BLaER1 treated with 17β-estradiol and CSF1 and Interleukin-3, amounts not matched to agents 10 nM and 100 nM (cell line): Measurements from ENCODE around the gene RNASEH2A.
A peak's percentile ranks its signal among the peaks of the same experiment; 100 is the strongest.

Source experiments
- H3K27ac ChIP-seq, 11 experiments: shearing (Covaris generic); formaldehyde crosslinking; 2 replicates each; pipeline ENCODE4 v1.8.1; 2022
- H3K27me3 ChIP-seq, 11 experiments: shearing (Covaris generic); formaldehyde crosslinking; 2 replicates each; pipeline ENCODE4 v1.8.1; 2022
- H3K36me3 ChIP-seq, 11 experiments: shearing (Covaris generic); formaldehyde crosslinking; 2 replicates each; pipeline ENCODE4 v1.8.1; 2022
- H3K4me1 ChIP-seq, 10 experiments: shearing (Covaris generic); formaldehyde crosslinking; 2 replicates each; pipeline ENCODE4 v1.8.1; 2022
- H3K4me2 ChIP-seq, 11 experiments: shearing (Covaris generic); formaldehyde crosslinking; 2 replicates each; pipeline ENCODE4 v1.8.1; 2022
- H3K4me3 ChIP-seq, 10 experiments: shearing (Covaris generic); formaldehyde crosslinking; 2 replicates each; pipeline ENCODE4 v1.8.1; 2022
- H3K9ac ChIP-seq, 11 experiments: shearing (Covaris generic); formaldehyde crosslinking; 2 replicates each; pipeline ENCODE4 v1.8.1; 2022
- H3K9me3 ChIP-seq, 11 experiments: shearing (Covaris generic); formaldehyde crosslinking; replicated peaks in 1 of 11; 2 replicates each; pipeline ENCODE4 v1.8.1; 2022
- H4K20me1 ChIP-seq, 11 experiments: shearing (Covaris generic); formaldehyde crosslinking; 2 replicates each; pipeline ENCODE4 v1.8.1; 2022
- Cebpa-rat ChIP-seq, 11 experiments: shearing (Covaris generic); IDR thresholded peaks; 2 replicates each; pipeline ENCODE4 v1.8.1; 2022

RNASEH2A gene

DNA sequence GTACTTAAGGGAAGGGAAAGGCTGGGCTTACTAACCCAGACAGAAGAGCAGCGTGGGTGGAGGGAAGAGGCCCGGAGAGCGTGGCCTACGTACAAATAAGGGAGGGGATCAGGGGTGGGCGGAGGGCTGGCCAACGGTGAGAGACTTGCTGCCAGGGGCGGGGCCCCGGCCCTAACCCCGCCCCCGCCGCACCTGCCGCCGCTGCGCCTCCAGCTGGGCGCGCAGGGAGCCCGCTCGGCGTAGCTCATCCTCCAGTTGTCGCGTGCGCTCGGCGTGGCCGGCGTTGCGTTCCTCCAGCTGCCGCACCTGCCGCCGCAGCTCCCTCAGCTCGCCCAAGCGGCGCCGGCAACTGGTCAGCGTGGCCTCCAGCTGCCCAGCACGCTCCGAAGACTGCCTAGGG lies 36.7 kb upstream of the RNASEH2A start:
- Histone ChIP-seq H3K4me1 (peaks cover 24 to 54% (median 42%) of the 10 kb centered on the region in 10 experiments), H3K9ac (peak overlapping the region in 7 of 11 experiments; percentile 17 to 64 (median 48); a peak in 6 of 22 replicates), H3K9me3 (no peaks in the 10 kb centered on the region), H3K36me3 (peaks cover 0 to 2% (median 0%) of the 10 kb centered on the region in 11 experiments; a peak in 3 of 22 replicates), H3K4me3 (peak overlapping the region in 5 of 10 experiments; percentile 17 to 52 (median 28); a peak in 5 of 20 replicates), H4K20me1 (peaks cover 0 to 32% (median 0%) of the 10 kb centered on the region in 11 experiments; a peak in 7 of 22 replicates), H3K27ac (peak overlapping the region in 1 of 11 experiments; percentile 28; a peak in 1 of 22 replicates), H3K4me2 (peak overlapping the region; percentile 73 to 92 (median 88)), H3K27me3 (no peaks in the 10 kb centered on the region)
- no peak for TF ChIP-seq Cebpa-rat (IDR thresholded peaks at IDR 0.05)

DNA sequence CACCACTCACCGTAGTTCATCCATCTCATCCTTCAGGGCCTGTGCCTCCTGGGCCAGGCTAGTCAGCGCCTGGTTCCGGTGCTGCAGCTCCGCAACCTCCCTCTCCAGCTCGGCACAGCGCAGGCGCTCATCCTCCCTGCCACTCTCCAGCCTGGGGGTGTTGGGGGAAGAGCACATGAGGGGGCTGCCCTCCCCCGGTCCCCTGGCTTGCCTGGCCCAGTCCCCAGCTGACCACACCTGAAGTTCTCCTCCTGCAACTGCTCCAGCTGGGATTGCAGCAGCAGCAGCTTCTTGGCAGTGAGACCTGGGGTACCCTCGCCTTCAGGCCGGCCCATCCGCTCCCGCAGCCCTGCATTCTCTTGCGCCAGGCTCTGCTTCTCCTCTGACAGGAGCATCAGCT lies 35.5 kb upstream of the RNASEH2A start:
- Histone ChIP-seq H3K4me3 (no peak overlapping the region), H3K27me3 (no peaks in the 10 kb centered on the region), H3K4me2 (no peak overlapping the region), H3K36me3 (no peaks in the 10 kb centered on the region; a peak in 1 of 22 replicates), H3K27ac (no peak overlapping the region), H3K9me3 (no peaks in the 10 kb centered on the region), H3K4me1 (peaks cover 28 to 57% (median 47%) of the 10 kb centered on the region in 10 experiments), H3K9ac (no peak overlapping the region), H4K20me1 (peaks cover 0 to 32% (median 0%) of the 10 kb centered on the region in 11 experiments; a peak in 7 of 22 replicates)
- no peak for TF ChIP-seq Cebpa-rat (IDR thresholded peaks at IDR 0.05)

DNA sequence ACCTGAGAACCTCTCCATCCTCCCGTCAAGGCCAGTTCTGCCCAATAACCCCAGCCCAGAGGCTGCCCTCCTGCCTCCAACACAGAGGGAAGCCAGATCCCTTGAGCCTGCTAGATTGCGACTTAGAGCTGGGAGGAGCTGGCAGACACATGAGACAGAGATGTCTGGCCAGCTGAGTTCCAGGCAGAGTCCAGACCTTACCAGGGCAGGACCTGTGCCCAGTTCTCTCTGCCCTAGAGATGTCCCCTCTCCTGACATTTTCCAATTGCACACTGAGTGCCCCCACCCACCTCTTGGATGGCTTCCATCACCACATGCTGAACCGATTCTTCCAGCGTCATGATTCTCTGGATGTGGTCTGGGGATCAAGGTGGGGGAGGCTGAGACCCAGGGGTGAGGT lies 34.1 kb upstream of the RNASEH2A start:
- Histone ChIP-seq H3K4me2 (peak overlapping the region in 3 of 11 experiments; percentile 10 to 26 (median 13); a peak in 2 of 22 replicates), H3K9ac (peak overlapping the region in 1 of 11 experiments; percentile 42; a peak in 2 of 22 replicates)
- TF ChIP-seq Cebpa-rat (IDR thresholded peaks at IDR 0.05): no peak

DNA sequence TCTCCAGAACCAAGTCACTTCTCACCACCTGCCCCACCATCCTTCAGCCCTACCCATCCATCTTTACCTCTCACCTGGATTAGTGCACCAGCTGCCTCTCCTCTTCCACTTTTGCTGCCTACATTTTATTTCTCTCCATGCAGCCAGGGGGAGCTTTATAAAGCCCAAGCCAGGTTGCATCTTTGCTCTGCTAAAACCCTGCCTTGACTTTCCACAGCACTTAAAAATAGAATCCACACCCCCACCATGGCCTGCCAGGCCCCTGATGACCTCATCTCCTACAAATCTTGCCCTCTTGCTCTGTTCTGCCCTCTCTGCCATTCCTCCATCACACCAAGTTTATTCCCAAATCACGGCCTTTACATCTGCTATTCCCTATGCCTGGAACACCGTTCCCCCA lies 32.8 kb upstream of the RNASEH2A start:
- H3K27ac ChIP-seq: no peak overlapping the region
- no peaks in the 10 kb centered on the region for H3K9me3 ChIP-seq
- no peaks in the 10 kb centered on the region for H3K36me3 ChIP-seq
- H3K4me2 ChIP-seq: peak overlapping the region in 7 of 11 experiments; percentile 4 to 94 (median 38); a peak in 8 of 22 replicates
- TF ChIP-seq Cebpa-rat (IDR thresholded peaks at IDR 0.05): no peak
- peaks cover 40 to 71% (median 58%) of the 10 kb centered on the region in 10 experiments for H3K4me1 ChIP-seq
- peak overlapping the region in 2 of 11 experiments; percentile 6 to 18; a peak in 1 of 22 replicates for H3K9ac ChIP-seq
- H4K20me1 ChIP-seq: peaks cover 0 to 26% (median 0%) of the 10 kb centered on the region in 11 experiments; a peak in 6 of 22 replicates
- H3K27me3 ChIP-seq: no peaks in the 10 kb centered on the region
- no peak overlapping the region for H3K4me3 ChIP-seq

More for the DNA sequence above, 34.1 kb upstream of the RNASEH2A start:
- H3K27ac ChIP-seq: no peak overlapping the region
- H3K36me3 ChIP-seq: no peaks in the 10 kb centered on the region; a peak in 1 of 22 replicates
- peaks cover 35 to 67% (median 48%) of the 10 kb centered on the region in 10 experiments for H3K4me1 ChIP-seq
- H3K4me3 ChIP-seq: no peak overlapping the region
- H4K20me1 ChIP-seq: peaks cover 0 to 32% (median 0%) of the 10 kb centered on the region in 11 experiments; a peak in 7 of 22 replicates
- no peaks in the 10 kb centered on the region for H3K9me3 ChIP-seq
- H3K27me3 ChIP-seq: no peaks in the 10 kb centered on the region

DNA sequence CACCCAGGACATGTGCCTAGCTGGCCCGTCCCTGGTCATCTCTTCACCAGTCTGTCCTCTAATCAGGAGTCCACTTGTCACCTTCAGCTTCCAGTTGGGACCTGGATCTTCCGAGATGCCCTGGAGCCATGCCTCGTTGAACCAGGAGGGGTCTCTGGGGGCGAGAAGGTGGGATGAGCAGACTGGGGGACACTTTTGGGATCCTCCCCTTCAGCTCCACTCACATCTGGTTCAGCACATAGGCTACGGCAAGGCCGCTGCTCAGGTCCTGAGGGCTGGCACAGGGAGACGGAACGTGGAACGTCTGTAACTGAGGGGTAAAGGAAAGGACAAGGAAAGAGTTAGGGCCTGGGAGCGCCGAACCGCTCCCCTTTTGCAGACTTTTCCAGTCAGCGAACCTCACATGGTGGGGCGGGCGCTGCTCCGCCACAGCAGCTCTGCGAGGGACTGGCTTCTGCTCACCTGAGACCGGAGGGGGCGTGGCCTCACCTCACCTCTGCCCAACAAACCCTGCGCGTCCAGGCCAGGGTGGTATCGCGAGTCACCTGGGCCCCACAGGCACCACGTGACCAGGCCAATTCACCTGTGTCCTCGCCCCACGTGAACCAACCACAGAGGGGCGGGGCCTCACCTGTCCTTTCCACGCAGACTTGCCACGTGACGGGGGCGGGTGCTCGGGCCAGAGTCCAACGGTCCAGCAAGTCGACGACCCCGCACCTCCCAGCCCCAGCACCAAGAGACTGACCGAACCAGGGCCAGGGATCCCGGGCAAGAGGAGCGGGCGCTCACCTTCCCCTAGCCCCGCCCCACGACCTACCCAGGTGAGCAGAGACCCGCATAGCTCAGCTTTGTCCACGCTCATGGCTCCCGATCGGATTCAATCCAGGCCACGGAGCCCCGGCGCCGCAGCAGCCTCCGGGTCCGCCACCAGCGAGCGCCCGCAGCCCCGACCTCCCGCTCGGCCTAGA lies 31.5 kb upstream of the RNASEH2A start, which contains the start of gene HOOK2:
HOOK2 (minus strand) TSS at position 965 of the 968 bp plus-strand sequence; CDS start at position 862, 103 bp downstream.
- H3K9me3 ChIP-seq: no peaks in the 10 kb centered on the region
- peaks cover 0 to 26% (median 0%) of the 10 kb centered on the region in 11 experiments; a peak in 6 of 22 replicates for H4K20me1 ChIP-seq
- H3K9ac ChIP-seq: peak within 1 kb of the TSS; percentile 70 to 86 (median 82)
- H3K4me2 ChIP-seq: peak within 1 kb of the TSS; percentile 78 to 99 (median 96)
- peak within 1 kb of the TSS; percentile 60 to 79 (median 69) for H3K4me3 ChIP-seq
- no peak for TF ChIP-seq Cebpa-rat (IDR thresholded peaks at IDR 0.05)
- H3K27me3 ChIP-seq: no peaks in the 10 kb centered on the region
- peaks cover 45 to 76% (median 62%) of the 10 kb centered on the region in 10 experiments for H3K4me1 ChIP-seq
- H3K36me3 ChIP-seq: no peaks in the 10 kb centered on the region
- peak within 1 kb of the TSS; percentile 44 to 93 (median 71); a peak in 19 of 22 replicates for H3K27ac ChIP-seq

DNA sequence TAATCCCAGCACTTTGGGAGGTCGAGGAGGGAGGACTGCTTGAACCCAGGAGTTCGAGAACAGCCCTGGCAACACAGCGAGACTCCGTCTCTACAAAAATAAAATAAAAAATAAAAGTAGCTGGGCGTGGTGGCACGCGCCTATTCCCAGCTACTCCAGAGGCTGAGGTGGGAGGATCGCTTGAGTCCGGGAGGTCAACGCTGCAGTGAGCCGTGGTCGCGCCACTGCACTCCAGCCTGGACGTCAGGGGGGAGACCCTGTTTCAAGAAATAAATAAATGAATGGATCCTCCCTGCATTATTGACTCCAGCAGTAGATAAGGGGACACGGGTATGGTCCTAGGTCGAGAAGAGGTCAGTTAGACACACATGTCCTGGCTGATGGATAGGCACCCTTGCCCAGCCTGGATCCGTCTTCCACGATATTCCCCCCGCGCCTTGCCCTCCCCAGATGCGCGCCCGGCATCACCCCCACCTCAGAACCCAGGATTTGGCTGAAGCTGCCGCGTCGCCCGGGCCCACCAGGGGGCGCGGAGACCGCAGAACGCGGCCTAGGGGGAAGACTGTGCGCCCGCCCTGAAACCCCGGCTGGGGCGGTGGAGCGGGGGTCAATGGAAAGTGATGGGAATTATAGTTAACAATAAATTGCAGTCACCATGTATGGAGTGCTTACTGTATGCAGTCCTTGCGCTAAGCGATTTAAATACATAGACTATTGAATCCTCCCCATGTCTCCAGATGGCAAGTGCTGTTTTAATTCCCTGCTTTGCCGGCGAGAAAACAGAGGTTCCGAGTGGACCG lies 29.0 kb upstream of the RNASEH2A start:
- peak overlapping the region; percentile 67 to 89 (median 83) for H3K9ac ChIP-seq

DNA sequence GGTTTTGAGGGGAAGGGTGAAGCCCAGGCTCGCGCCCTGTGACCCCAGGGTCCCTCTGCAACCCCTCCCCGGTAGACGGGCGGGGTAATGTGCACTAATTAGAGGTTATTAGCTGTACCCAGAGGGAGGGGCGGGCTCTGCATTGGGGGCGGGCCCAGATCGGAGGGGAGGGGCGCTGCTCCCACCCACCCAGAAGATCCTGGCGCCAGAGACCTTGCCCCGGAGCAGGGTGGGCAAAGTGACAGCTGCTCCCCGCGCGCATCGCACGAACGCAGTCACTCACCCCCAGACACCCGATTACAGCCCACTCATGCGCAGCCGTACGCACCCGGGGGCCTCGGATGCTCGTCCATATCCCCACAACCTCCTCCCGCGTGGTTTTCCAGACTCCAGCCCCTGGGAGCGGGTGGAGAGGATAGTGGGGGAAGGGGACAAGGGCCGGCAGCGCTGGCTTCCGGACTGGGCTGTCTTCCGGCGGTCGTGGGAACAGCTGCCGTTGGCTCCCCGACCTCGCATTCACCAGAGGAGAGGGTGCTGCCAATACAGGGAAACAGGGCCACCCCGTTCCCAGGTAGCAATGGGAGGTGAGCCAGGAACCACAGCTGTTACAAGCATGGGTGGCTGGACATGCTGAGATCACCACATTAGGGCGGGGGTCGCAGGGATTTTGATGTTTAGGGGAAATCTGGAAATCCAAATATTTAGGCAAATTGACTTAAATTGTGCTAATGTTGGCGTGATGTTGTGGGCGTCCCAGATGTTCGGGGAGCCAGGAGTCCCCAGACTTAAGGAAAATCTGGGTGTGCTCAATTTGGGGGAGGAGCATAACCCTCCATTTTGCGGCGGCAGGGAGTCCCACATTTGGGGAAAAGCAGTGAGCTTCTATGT lies 28.1 kb upstream of the RNASEH2A start:
- Histone ChIP-seq H3K4me1 (peaks cover 56 to 77% (median 71%) of the 10 kb centered on the region in 10 experiments), H3K9me3 (no peaks in the 10 kb centered on the region), H3K9ac (peak overlapping the region; percentile 67 to 89 (median 83)), H3K4me3 (peak overlapping the region; percentile 56 to 79 (median 64)), H3K27ac (peak overlapping the region; percentile 73 to 93 (median 85)), H3K36me3 (no peaks in the 10 kb centered on the region), H3K4me2 (peak overlapping the region; percentile 83 to 98 (median 95)), H3K27me3 (no peaks in the 10 kb centered on the region), H4K20me1 (peaks cover 0 to 6% (median 0%) of the 10 kb centered on the region in 11 experiments; a peak in 2 of 22 replicates)
- no peak for TF ChIP-seq Cebpa-rat (IDR thresholded peaks at IDR 0.05)

More for the DNA sequence above, 29.0 kb upstream of the RNASEH2A start:
- H3K36me3 ChIP-seq: no peaks in the 10 kb centered on the region
- H3K27me3 ChIP-seq: no peaks in the 10 kb centered on the region
- H3K4me3 ChIP-seq: peak overlapping the region; percentile 56 to 79 (median 64)
- H3K9me3 ChIP-seq: no peaks in the 10 kb centered on the region
- peak overlapping the region; percentile 73 to 93 (median 85) for H3K27ac ChIP-seq
- no peak for TF ChIP-seq Cebpa-rat (IDR thresholded peaks at IDR 0.05)
- peak overlapping the region; percentile 83 to 98 (median 95) for H3K4me2 ChIP-seq
- peaks cover 54 to 77% (median 67%) of the 10 kb centered on the region in 10 experiments for H3K4me1 ChIP-seq
- peaks cover 0 to 13% (median 0%) of the 10 kb centered on the region in 11 experiments; a peak in 4 of 22 replicates for H4K20me1 ChIP-seq
